HG02938 (cell line): ENCODE measurements around the gene SPACA1.
"Not testable (repeated sequence)": the region's sequence is repeated elsewhere in the genome, so short reads cannot be mapped to it uniquely, and the experiment has no call there.

ENCODE experiments used
- ATAC-seq: cut with Tn5 transposase; IDR thresholded peaks from one replicate; pipeline ENCODE4 v1.9.1; 2021; ENCODE audit warnings: mild to moderate bottlenecking, moderate library complexity; ENCODE audit not compliant: unreplicated experiment

SPACA1 gene

GRCh38 chr6:88047510-88048150 lies at the start of gene SPACA1:
TSS of gene SPACA1 (plus strand) at chr6:88047841. CDS start at chr6:88047906, 65 bp downstream.
- no peak for ATAC-seq

GRCh38 chr6:88000713-88001112 lies 46.9 kb upstream of the SPACA1 start:
- ATAC-seq = no peak

GRCh38 chr6:88001279-88001678 lies 46.4 kb upstream of the SPACA1 start:
- not testable (repeated sequence) for ATAC-seq

DNA sequence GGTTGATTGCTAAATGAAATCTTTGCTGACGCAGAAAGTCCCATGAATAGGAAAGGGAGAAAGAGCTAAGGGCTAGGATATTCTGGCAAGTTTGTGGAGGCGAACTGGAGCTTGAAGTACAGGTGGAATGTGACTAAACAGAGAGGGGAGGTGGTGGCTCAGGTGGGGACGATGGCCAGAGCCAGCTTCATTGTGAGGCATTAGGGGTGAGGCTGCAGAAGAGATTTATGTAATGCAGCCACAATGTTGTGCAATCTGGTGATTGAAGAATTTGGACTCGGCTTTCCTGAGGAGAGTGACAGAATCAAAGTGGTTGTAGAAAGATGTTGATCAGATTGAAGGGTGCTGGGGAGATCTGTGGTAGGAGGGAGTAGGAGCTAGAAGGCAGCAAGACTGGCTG lies 42.9 kb upstream of the SPACA1 start:
- no peak for ATAC-seq

DNA sequence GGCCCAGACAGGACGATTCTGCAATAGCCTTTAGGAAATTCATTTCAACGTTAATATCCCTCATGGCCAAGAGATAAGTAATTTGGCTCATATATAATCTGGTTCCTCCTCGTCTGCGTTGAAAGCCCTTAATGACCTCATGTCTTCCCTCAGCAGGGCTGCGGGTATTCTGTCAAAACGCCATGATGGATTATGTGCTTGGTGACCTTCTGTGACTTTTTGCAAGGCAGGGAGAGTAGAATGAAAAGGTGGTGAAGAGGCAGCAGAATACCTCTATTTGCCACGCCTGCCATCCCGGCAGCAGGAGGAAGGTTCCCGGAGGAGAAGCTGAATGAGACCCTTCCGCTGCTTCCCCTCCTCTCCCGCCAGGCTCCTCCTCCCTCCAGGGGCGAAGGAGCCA lies 41.1 kb upstream of the SPACA1 start:
- no peak for ATAC-seq

DNA sequence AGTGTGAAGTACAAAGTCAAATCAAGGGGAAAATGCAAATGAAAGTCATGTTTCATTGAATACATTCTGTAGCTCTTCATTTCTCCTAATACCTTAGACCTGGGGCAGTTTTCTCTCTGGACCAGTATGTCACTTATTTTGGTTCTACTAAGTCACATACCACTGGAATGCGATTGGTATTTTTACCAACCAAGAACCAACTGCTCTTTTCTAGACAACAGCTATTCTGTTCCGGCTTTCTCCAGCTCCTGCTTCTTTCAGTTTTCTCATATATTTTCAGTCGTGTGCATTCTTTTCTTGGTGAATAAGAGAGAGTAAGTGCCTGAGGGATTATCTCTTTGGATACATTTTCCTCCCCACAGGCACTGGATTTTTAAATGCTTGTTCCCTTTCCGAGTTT lies 39.2 kb upstream of the SPACA1 start:
- ATAC-seq = no peak

DNA sequence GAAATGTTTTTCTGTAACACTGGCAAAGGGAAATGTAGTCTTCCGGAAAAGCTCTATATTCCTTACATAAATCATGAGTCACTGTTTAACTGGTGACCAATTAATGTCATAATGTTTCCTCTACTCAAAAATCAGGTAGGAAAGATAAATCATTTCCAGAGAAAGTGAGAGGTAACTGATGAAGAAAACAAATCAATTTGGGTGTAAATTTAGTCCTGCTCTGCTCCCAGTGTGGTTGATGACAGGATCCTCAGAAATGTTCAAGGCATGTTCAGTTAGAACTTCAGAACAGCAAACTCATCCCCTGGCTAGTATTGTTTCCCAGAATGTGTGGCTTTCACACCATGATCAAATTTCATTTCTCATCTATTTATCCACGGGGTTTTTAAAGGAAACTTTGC lies 38.8 kb upstream of the SPACA1 start:
- no peak for ATAC-seq

DNA sequence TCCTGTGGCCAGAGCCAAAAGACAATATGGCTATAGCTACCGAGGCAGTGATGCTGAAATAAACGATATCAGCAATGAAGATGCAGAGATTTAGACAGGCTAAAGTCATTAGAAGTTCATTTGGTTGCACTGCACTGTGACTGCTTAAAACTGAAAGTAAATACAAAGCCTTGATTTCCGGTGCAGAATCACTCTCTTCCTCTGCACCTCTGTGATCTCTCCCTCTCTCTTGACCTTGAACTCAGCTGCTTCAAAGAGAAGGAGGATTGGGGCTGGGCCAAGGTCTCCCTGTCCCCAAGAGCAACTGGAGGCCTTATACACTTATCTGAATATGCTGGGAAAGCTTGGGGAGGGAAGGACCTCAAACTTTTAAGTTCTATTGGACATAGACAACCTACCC lies 34.6 kb upstream of the SPACA1 start:
- ATAC-seq = no peak

- ATAC-seq = no peak
Observed at GRCh38 chr6:88013554-88013953, 34.1 kb upstream of the SPACA1 start.

DNA sequence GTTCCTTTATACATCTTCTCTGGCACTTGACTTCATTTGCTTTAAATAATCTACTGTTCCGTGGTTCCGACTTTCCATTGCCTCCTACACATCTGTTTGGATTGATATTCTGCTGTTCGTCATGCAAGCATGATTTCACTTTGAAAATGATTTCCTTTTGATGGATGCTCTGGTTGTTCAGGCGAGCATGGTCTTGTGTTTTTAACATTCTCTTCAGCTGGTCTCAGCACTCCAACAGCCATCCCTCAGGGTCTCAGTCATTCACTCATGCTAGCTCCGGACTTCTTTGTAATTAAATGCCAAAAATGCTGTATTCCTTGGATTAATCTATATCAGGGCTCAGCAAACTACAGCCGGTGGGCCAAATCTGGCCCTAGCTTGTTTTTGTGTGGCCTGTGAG lies 27.2 kb upstream of the SPACA1 start:
- ATAC-seq = no peak

DNA sequence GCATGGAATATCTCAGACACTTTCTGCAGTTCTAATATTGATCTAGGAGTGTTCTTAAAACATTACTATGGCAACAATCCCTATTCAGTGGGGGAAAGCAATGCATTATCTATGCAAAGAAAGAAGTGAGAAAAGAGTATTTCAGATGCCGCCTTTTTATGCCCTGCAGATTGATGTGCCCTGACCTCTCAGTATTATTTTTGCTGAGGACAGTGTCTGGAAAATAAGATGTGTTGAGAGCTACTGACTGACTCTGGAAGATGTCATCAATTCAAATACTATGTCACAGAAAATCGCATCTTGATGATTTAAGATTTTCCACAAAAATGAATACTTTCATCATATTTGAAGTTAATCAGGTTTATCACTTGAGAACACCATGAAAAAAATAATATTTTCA lies 22.9 kb upstream of the SPACA1 start:
- ATAC-seq = no peak

DNA sequence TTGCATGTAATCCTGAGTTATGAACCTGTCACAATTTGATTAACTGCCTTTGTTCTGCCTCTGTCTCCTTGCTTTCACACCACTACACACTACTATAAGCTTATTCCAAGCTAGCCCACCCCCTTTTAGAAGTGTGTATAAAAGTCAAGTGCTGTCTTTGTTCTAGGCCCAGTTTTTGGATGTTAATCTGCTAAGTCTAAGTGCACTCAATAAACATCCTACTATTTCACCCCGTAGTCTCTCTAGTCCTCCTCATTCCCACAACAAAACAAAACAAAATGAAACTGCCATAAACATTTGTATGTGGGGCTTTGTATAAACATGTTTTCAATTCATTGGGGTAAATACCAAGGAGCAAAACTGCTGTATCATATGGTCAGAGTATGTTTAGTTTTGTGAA lies 16.1 kb upstream of the SPACA1 start:
- no peak for ATAC-seq

GRCh38 chr6:88044530-88044929 lies 3.1 kb upstream of the SPACA1 start:
- ATAC-seq = no peak

DNA sequence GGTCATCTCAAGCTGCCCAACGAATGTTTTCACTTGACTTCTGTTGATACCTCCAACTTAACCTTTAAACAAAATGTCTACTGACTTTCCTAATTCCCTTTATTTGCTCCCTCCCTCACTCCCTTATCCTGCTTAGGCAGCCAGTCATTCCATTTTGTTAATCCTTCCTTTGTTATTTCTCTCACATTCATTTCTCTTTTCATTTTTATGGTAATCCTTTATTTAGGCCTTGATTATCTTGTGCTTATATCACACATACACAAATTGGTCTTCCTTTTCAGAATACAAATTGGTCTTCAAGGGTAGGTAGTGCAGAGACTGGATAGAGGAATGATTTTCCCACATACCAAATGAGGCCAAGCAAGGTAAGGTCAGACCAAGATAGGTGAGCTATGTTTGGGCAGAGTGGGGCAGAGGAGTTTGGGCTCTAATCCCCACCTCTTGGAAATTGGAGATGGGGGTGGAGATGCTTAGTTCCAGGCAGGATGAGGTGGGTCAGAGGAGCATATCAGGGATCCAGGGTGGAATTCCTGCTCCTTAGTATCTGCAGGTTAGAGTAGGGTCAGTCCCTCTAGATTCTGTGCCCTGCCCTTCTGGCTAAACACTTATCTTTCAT lies 2.0 kb upstream of the SPACA1 start:
- no peak for ATAC-seq

- no peak for ATAC-seq
Observed at GRCh38 chr6:88048578-88048977, 937 bp downstream of the SPACA1 start.

DNA sequence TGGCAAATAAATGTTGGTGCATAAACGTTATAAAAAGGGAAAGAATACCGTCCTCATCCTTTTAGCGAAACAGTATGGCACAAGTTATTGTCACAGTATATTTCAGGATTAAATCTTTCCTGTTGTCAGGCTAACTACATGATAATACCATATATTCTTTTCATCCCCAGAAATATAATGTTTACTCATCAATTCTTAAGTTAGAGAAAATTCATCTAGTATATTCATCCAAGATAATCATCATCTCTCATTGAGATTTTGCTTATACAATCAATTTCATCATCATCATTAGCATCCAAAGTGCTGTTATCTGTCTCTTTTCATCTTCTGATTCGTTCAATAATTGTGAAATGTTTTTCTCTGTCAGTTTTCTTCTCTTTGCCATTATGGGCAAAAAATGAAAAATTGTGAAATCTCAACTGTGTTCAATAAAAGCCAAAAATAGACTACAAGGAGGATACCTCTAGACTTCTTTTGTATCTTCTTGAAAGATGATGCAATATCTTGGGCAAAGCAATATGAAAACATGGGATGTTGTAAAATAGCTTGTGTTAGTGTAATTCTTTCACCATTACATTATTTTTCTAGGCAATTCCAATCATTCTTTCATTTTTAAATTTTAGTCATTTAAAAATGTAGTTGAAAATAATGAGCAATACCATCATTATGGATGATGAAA lies 2.6 kb downstream of the SPACA1 start:
- ATAC-seq = no peak

DNA sequence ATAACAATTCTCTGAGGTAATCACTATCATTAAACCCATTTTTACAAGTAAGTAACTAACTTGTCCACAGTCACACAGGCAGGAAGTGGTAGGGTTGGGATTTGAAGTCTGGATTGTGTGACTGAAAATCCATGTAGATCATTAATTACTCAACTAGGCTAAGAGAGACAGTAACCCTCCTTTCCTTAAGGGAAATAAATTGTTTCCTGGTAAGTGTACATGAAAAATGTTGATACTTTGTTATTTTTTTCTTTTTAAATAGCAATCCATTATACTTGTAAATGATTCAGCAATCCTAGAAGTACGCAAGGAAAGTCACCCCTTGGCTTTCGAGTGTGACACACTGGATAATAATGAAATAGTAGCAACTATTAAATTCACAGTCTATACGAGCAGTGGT lies 11.6 kb downstream of the SPACA1 start:
- ATAC-seq = no peak

DNA sequence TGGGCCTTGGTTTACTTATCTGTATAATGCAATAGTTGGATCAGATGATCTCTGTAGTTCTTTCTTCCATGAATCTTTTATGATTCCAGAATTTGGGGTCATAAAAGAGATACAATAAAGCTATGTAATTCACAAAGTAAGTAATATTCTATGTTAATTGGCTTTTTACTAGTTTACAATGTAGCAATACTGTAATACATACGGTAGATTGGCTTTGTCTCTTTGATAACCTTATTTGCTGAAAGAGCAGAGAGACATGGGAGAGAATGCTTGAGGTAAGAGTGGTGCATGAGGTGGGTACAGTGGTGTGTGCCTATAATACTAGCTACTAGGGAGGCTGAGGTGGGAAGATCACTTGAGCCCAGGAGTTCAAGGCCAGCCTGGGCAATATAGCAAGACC lies 14.7 kb downstream of the SPACA1 start:
- ATAC-seq = no peak

GRCh38 chr6:88072462-88072861 lies 24.8 kb downstream of the SPACA1 start:
- no peak for ATAC-seq

- no peak for ATAC-seq
Observed at GRCh38 chr6:88074791-88075190, 27.1 kb downstream of the SPACA1 start.

DNA sequence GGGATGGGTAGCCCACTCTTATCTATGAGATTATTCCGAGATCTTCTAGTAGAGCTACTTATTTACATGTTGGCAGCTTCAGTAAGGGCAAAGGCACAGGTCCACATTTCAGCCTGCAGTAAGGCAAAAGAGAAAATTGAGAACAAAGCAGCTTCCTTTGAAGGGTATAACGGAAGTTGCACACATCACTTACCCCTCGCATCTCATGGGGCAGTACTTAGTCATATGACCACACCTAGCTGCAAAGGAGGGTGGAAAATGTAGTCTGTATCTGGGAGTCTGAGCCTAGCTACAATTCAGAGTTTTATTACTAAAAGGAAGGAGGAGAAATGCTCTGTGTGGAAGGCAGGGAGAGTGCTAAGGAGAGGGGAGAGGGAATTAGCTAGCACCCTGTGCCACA lies 29.7 kb downstream of the SPACA1 start:
- ATAC-seq = no peak

DNA sequence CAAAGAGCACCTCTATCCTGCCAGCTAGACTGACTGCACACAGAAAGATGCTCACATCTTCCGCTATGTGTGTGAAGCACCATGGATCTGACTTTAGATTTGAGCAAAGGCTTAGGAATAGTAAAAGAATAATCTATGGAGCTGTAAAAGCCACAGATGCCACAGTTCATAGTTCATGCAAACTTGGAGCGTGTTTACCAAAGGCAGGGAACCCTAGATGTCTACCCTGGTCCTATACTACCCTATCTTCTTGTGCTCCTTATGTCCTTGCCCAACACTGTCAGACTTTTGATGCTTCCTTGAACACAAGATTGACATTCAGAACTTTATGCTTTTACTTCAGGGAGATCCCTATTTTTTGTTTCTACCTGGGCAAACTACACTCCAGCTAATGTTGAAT lies 39.2 kb downstream of the SPACA1 start:
- ATAC-seq = no peak
